ENCODE results near the gene EGFL7.

The EGFL7 gene

GRCh38 chr9:136717399-136717798 is 54.7 kb downstream of the EGFL7 start:
- Histone ChIP-seq H3K9me3 (ENCODE audit: control insufficient read depth, low read length) (no peaks in the 10 kb centered on the region), H3K9ac (ENCODE audit: low read length) (no peak overlapping the region), H3K36me3 (ENCODE audit: control insufficient read depth in 1 of 2, insufficient read depth in 2 of 2, low read depth in 1 of 2, low read length in 2 of 2) (peaks cover 7 to 25% of the 10 kb centered on the region in 2 experiments), H2BK120ac (ENCODE audit: low read depth, low read length) (no peak overlapping the region), H3K14ac (ENCODE audit: low read length in 2 of 2) (no peak overlapping the region), H3K27ac (ENCODE audit: low read length, poor library complexity, severe bottlenecking) (no peak overlapping the region), H3K18ac (ENCODE audit: low read depth in 1 of 2, low read length in 2 of 2) (no peak overlapping the region), H4K91ac (ENCODE audit: low read length) (no peak overlapping the region), H3K79me1 (replicated peaks; ENCODE audit: low read length, poor library complexity, severe bottlenecking) (peaks cover 6% of the 10 kb centered on the region), H2BK12ac (ENCODE audit: low read length in 2 of 2) (no peak overlapping the region), H2BK5ac (ENCODE audit: low read depth, low read length, poor library complexity, severe bottlenecking) (no peak overlapping the region), H2AK5ac (ENCODE audit: low read length, severe bottlenecking) (no peak overlapping the region), H2BK15ac (ENCODE audit: low read depth, poor library complexity, severe bottlenecking) (no peak overlapping the region), H4K8ac (ENCODE audit: low read length) (no peak overlapping the region), H3K4me1 (ENCODE audit: control insufficient read depth, insufficient read depth, low read depth, low read length) (peaks cover 37% of the 10 kb centered on the region), H3K23ac (ENCODE audit: low read length in 2 of 2) (no peak overlapping the region), H3K4me3 (ENCODE audit: insufficient read depth in 1 of 2, low read depth in 1 of 2, low read length in 2 of 2) (no peak overlapping the region), H3K4me2 (ENCODE audit: low read length, poor library complexity, severe bottlenecking) (no peak overlapping the region), H2AFZ (ENCODE audit: low read depth, low read length) (no peak overlapping the region), H3K27me3 (ENCODE audit: control insufficient read depth in 1 of 2, insufficient read depth in 1 of 2, low read length in 2 of 2) (peaks cover 4 to 32% of the 10 kb centered on the region in 2 experiments), H3K4ac (ENCODE audit: low read depth in 1 of 2, low read length in 2 of 2) (no peak overlapping the region)
- WGBS: 95% methylated on average over 16 of the region's 16 CpGs
- no peak for DNase-seq

- Histone ChIP-seq H2BK120ac (ENCODE audit: low read depth, low read length) (no peak overlapping the region), H3K23ac (ENCODE audit: low read length in 2 of 2) (no peak overlapping the region)
Observed at GRCh38 chr9:136718345-136719194, 55.9 kb downstream of the EGFL7 start.

GRCh38 chr9:136719195-136719880 is 56.6 kb downstream of the EGFL7 start:
- Histone ChIP-seq H2BK5ac (ENCODE audit: low read depth, low read length, poor library complexity, severe bottlenecking) (no peak overlapping the region), H3K14ac (ENCODE audit: low read length in 2 of 2) (no peak overlapping the region), H2BK15ac (ENCODE audit: low read depth, poor library complexity, severe bottlenecking) (no peak overlapping the region), H2BK12ac (ENCODE audit: low read length in 2 of 2) (no peak overlapping the region), H3K23ac (ENCODE audit: low read length in 2 of 2) (no peak overlapping the region), H4K8ac (ENCODE audit: low read length) (no peak overlapping the region), H3K4me3 (ENCODE audit: insufficient read depth in 1 of 2, low read depth in 1 of 2, low read length in 2 of 2) (no peak overlapping the region), H3K9ac (ENCODE audit: low read length) (no peak overlapping the region), H3K9me3 (ENCODE audit: control insufficient read depth, low read length) (no peaks in the 10 kb centered on the region), H3K27ac (ENCODE audit: low read length, poor library complexity, severe bottlenecking) (no peak overlapping the region), H3K79me1 (replicated peaks; ENCODE audit: low read length, poor library complexity, severe bottlenecking) (peaks cover 10% of the 10 kb centered on the region), H4K91ac (ENCODE audit: low read length) (peak overlapping the region; percentile 30), H2AK5ac (ENCODE audit: low read length, severe bottlenecking) (no peak overlapping the region), H3K4me2 (ENCODE audit: low read length, poor library complexity, severe bottlenecking) (no peak overlapping the region), H3K27me3 (ENCODE audit: control insufficient read depth in 1 of 2, insufficient read depth in 1 of 2, low read length in 2 of 2) (peaks cover 0 to 16% of the 10 kb centered on the region in 2 experiments), H2BK120ac (ENCODE audit: low read depth, low read length) (no peak overlapping the region), H3K18ac (ENCODE audit: low read depth in 1 of 2, low read length in 2 of 2) (no peak overlapping the region), H2AFZ (ENCODE audit: low read depth, low read length) (no peak overlapping the region), H3K4ac (ENCODE audit: low read depth in 1 of 2, low read length in 2 of 2) (no peak overlapping the region), H3K4me1 (ENCODE audit: control insufficient read depth, insufficient read depth, low read depth, low read length) (peaks cover 34% of the 10 kb centered on the region), H3K36me3 (ENCODE audit: control insufficient read depth in 1 of 2, insufficient read depth in 2 of 2, low read depth in 1 of 2, low read length in 2 of 2) (peaks cover 26 to 43% of the 10 kb centered on the region in 2 experiments)
- DNase-seq: no peak
- WGBS: 87% methylated on average over 24 of the region's 24 CpGs

More at GRCh38 chr9:136718345-136719194, 55.9 kb downstream of the EGFL7 start:
- H3K9ac ChIP-seq (ENCODE audit: low read length): no peak overlapping the region
- H3K36me3 ChIP-seq (ENCODE audit: control insufficient read depth in 1 of 2, insufficient read depth in 2 of 2, low read depth in 1 of 2, low read length in 2 of 2): peaks cover 19 to 37% of the 10 kb centered on the region in 2 experiments
- H2BK12ac ChIP-seq (ENCODE audit: low read length in 2 of 2): no peak overlapping the region
- no peak overlapping the region for H2AFZ ChIP-seq (ENCODE audit: low read depth, low read length)
- H3K14ac ChIP-seq (ENCODE audit: low read length in 2 of 2): no peak overlapping the region
- no peak overlapping the region for H3K18ac ChIP-seq (ENCODE audit: low read depth in 1 of 2, low read length in 2 of 2)
- H3K4me3 ChIP-seq (ENCODE audit: insufficient read depth in 1 of 2, low read depth in 1 of 2, low read length in 2 of 2): no peak overlapping the region
- no peak overlapping the region for H3K4ac ChIP-seq (ENCODE audit: low read depth in 1 of 2, low read length in 2 of 2)
- 93% methylated on average over 20 of the region's 20 CpGs for WGBS
- no peak for DNase-seq
- H2BK5ac ChIP-seq (ENCODE audit: low read depth, low read length, poor library complexity, severe bottlenecking): no peak overlapping the region
- H3K27me3 ChIP-seq (ENCODE audit: control insufficient read depth in 1 of 2, insufficient read depth in 1 of 2, low read length in 2 of 2): peaks cover 0 to 23% of the 10 kb centered on the region in 2 experiments
- H4K8ac ChIP-seq (ENCODE audit: low read length): no peak overlapping the region
- H3K27ac ChIP-seq (ENCODE audit: low read length, poor library complexity, severe bottlenecking): no peak overlapping the region
- peaks cover 9% of the 10 kb centered on the region for H3K79me1 ChIP-seq (replicated peaks; ENCODE audit: low read length, poor library complexity, severe bottlenecking)
- H4K91ac ChIP-seq (ENCODE audit: low read length): no peak overlapping the region
- peaks cover 38% of the 10 kb centered on the region for H3K4me1 ChIP-seq (ENCODE audit: control insufficient read depth, insufficient read depth, low read depth, low read length)
- no peak overlapping the region for H3K4me2 ChIP-seq (ENCODE audit: low read length, poor library complexity, severe bottlenecking)
- no peaks in the 10 kb centered on the region for H3K9me3 ChIP-seq (ENCODE audit: control insufficient read depth, low read length)
- no peak overlapping the region for H2BK15ac ChIP-seq (ENCODE audit: low read depth, poor library complexity, severe bottlenecking)
- no peak overlapping the region for H2AK5ac ChIP-seq (ENCODE audit: low read length, severe bottlenecking)

DNA sequence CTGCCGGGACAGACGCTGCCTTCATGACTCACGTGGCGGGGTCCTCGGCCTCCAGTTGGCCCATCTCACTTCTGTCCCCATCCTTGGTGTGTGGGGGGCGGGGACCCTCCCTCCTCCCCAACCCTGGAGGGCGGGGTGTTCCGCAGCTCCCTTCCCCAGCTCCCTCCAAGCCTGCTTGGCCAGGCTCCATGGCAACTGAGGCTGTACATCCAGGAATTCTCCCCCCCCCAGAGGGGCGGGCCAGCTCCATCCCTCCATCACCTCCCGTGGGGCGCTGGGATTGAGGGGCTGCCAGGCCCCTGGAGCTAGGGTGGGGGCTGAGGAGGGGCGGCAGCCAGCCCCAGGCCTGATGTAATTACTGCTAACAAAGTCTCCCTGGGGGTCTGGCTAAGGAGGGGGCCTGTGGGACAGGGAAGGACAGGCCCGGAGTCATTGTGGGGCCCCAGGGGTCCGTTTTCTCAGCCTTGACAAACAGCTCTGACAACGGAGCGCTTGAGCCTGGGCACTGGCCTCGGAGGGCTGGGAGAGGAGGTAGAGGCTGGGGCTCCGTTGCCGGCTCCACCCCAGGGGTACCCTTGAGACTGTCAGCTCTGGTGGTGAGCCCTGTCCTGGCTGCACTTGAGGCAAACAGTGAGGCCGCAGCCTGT is 57.7 kb downstream of the EGFL7 start:
- no peak overlapping the region for H3K18ac ChIP-seq (ENCODE audit: low read depth in 1 of 2, low read length in 2 of 2)

More for the DNA sequence above, 57.7 kb downstream of the EGFL7 start:
- Histone ChIP-seq H3K79me1 (replicated peaks; ENCODE audit: low read length, poor library complexity, severe bottlenecking) (peaks cover 10% of the 10 kb centered on the region), H4K91ac (ENCODE audit: low read length) (no peak overlapping the region), H2AK5ac (ENCODE audit: low read length, severe bottlenecking) (no peak overlapping the region), H3K23ac (ENCODE audit: low read length in 2 of 2) (no peak overlapping the region), H3K4me1 (ENCODE audit: control insufficient read depth, insufficient read depth, low read depth, low read length) (peaks cover 36% of the 10 kb centered on the region), H2AFZ (ENCODE audit: low read depth, low read length) (no peak overlapping the region), H3K27ac (ENCODE audit: low read length, poor library complexity, severe bottlenecking) (no peak overlapping the region), H2BK15ac (ENCODE audit: low read depth, poor library complexity, severe bottlenecking) (no peak overlapping the region), H3K27me3 (ENCODE audit: control insufficient read depth in 1 of 2, insufficient read depth in 1 of 2, low read length in 2 of 2) (peaks cover 0 to 10% of the 10 kb centered on the region in 2 experiments), H4K8ac (ENCODE audit: low read length) (no peak overlapping the region), H3K36me3 (ENCODE audit: control insufficient read depth in 1 of 2, insufficient read depth in 2 of 2, low read depth in 1 of 2, low read length in 2 of 2) (peaks cover 35 to 48% of the 10 kb centered on the region in 2 experiments), H2BK5ac (ENCODE audit: low read depth, low read length, poor library complexity, severe bottlenecking) (no peak overlapping the region), H3K4ac (ENCODE audit: low read depth in 1 of 2, low read length in 2 of 2) (no peak overlapping the region), H3K14ac (ENCODE audit: low read length in 2 of 2) (no peak overlapping the region), H3K9ac (ENCODE audit: low read length) (peak overlapping the region; percentile 29), H3K4me3 (ENCODE audit: insufficient read depth in 1 of 2, low read depth in 1 of 2, low read length in 2 of 2) (no peak overlapping the region), H3K9me3 (ENCODE audit: control insufficient read depth, low read length) (no peaks in the 10 kb centered on the region), H2BK12ac (ENCODE audit: low read length in 2 of 2) (no peak overlapping the region), H2BK120ac (ENCODE audit: low read depth, low read length) (no peak overlapping the region), H3K4me2 (ENCODE audit: low read length, poor library complexity, severe bottlenecking) (no peak overlapping the region)
- DNase-seq: no peak
- WGBS: 50% methylated on average over 17 of the region's 20 CpGs

Measured in mesenchymal stem cell (in vitro differentiated cells and primary cell).